ENCODE measurements around the gene ECI1.

Gene ECI1

GRCh38 chr16:2280461-2280860, 29.1 kb upstream of the ECI1 start:
- in situ Hi-C loops (cut with HindIII; ENCODE audit: low sequenced_read_pairs) = no loop called here

- in situ Hi-C loops (cut with HindIII; ENCODE audit: low sequenced_read_pairs) = loop anchor here (10.0 kb wide), 1 partner anchor 56 kb away; no protein-coding TSS in a partner anchor
These were observed 27.8 kb upstream of the ECI1 start for GRCh38 chr16:2278956-2279800.

GRCh38 chr16:2278272-2278608, 26.9 kb upstream of the ECI1 start:
- in situ Hi-C loops (cut with HindIII; ENCODE audit: low sequenced_read_pairs) = loop anchor here (10.0 kb wide), 1 partner anchor 57 kb away; no protein-coding TSS in a partner anchor

GRCh38 chr16:2277466-2278271, 26.3 kb upstream of the ECI1 start:
- in situ Hi-C loops (cut with HindIII; ENCODE audit: low sequenced_read_pairs) = loop anchor here (10.0 kb wide), 1 partner anchor 57 kb away; no protein-coding TSS in a partner anchor

- in situ Hi-C loops (cut with HindIII; ENCODE audit: low sequenced_read_pairs) = loop anchor here (10.0 kb wide), 1 partner anchor 58 kb away; no protein-coding TSS in a partner anchor
These were observed 25.2 kb upstream of the ECI1 start for GRCh38 chr16:2276368-2277195.

- in situ Hi-C loops (cut with HindIII; ENCODE audit: low sequenced_read_pairs) = loop anchor here (10.0 kb wide), 1 partner anchor 59 kb away; no protein-coding TSS in a partner anchor
These were observed 24.3 kb upstream of the ECI1 start for GRCh38 chr16:2275476-2276367.

GRCh38 chr16:2273931-2274330, 22.5 kb upstream of the ECI1 start:
- in situ Hi-C loops (cut with HindIII; ENCODE audit: low sequenced_read_pairs) = loop anchor here (10.0 to 25.0 kb wide), 2 partner anchors 61 to 413 kb away; partner anchors contain the start of gene KCTD5

- in situ Hi-C loops (cut with HindIII; ENCODE audit: low sequenced_read_pairs) = loop anchor here (10.0 to 25.0 kb wide), 2 partner anchors 61 to 414 kb away; partner anchors contain the start of gene KCTD5
These were observed 22.1 kb upstream of the ECI1 start for GRCh38 chr16:2273484-2273883.

- in situ Hi-C loops (cut with HindIII; ENCODE audit: low sequenced_read_pairs) = loop anchor here (10.0 to 25.0 kb wide), 2 partner anchors 63 to 415 kb away; partner anchors contain the start of gene KCTD5
These were observed 20.6 kb upstream of the ECI1 start for GRCh38 chr16:2271848-2272461.

GRCh38 chr16:2270588-2271470, 19.4 kb upstream of the ECI1 start:
- in situ Hi-C loops (cut with HindIII; ENCODE audit: low sequenced_read_pairs) = loop anchor here (10.0 to 25.0 kb wide), 2 partner anchors 64 to 416 kb away; partner anchors contain the start of gene KCTD5

- in situ Hi-C loops (cut with HindIII; ENCODE audit: low sequenced_read_pairs) = loop anchor here (10.0 to 25.0 kb wide), 2 partner anchors 65 to 417 kb away; partner anchors contain the start of gene KCTD5
These were observed 18.7 kb upstream of the ECI1 start for GRCh38 chr16:2270070-2270462.

GRCh38 chr16:2267913-2268666, 16.7 kb upstream of the ECI1 start, which contains the start of gene RNPS1:
TSS of gene RNPS1 (minus strand) at chr16:2268126. CDS start at chr16:2264643, 3,483 bp downstream.
- in situ Hi-C loops (cut with HindIII; ENCODE audit: low sequenced_read_pairs) = loop anchor here (25.0 kb wide), 1 partner anchor 419 kb away; the partner anchor contains the start of gene KCTD5

GRCh38 chr16:2267505-2267912, 16.1 kb upstream of the ECI1 start:
- in situ Hi-C loops (cut with HindIII; ENCODE audit: low sequenced_read_pairs) = loop anchor here (25.0 kb wide), 1 partner anchor 420 kb away; the partner anchor contains the start of gene KCTD5

- in situ Hi-C loops (cut with HindIII; ENCODE audit: low sequenced_read_pairs) = loop anchor here (25.0 kb wide), 1 partner anchor 420 kb away; the partner anchor contains the start of gene KCTD5
These were observed 15.5 kb upstream of the ECI1 start for GRCh38 chr16:2266887-2267286.

- in situ Hi-C loops (cut with HindIII; ENCODE audit: low sequenced_read_pairs) = loop anchor here (25.0 kb wide), 1 partner anchor 424 kb away; the partner anchor contains the start of gene KCTD5
These were observed 11.6 kb upstream of the ECI1 start for GRCh38 chr16:2263026-2263425.

- in situ Hi-C loops (cut with HindIII; ENCODE audit: low sequenced_read_pairs) = loop anchor here (25.0 kb wide), 1 partner anchor 427 kb away; the partner anchor contains the start of gene KCTD5
These were observed 8.9 kb upstream of the ECI1 start for GRCh38 chr16:2260250-2260649.
